ENCODE results near the gene PTPRN2.

Gene PTPRN2

DNA sequence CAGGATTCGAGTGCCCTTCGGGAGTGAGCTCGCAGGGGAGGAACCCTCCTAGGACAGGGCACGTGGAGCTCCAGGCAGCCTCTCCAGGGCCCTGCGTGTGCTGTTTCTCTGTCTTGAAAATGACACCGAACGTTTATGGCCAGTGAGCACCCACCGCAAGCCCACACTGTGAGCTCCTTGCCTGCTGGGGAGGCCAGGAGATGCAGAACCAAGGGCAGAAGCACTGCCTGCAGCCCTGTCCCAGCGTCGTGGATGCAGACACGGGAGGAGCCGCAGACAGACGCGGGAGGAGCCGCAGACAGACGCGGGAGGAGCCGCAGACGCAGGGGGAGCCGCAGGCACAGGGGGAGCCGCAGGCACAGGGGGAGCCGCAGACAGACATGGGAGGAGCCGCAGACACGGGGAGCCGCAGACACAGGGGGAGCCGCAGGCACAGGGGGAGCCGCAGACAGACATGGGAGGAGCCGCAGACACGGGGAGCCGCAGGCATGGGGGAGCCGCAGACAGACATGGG, 314.4 kb downstream of the PTPRN2 start:
- no peak for TF ChIP-seq CTCF (IDR thresholded peaks at IDR 0.05; ENCODE audit: low read depth, low read length)
- H3K4me3 ChIP-seq (ENCODE audit: low read depth, low read length) = no peak overlapping the region

DNA sequence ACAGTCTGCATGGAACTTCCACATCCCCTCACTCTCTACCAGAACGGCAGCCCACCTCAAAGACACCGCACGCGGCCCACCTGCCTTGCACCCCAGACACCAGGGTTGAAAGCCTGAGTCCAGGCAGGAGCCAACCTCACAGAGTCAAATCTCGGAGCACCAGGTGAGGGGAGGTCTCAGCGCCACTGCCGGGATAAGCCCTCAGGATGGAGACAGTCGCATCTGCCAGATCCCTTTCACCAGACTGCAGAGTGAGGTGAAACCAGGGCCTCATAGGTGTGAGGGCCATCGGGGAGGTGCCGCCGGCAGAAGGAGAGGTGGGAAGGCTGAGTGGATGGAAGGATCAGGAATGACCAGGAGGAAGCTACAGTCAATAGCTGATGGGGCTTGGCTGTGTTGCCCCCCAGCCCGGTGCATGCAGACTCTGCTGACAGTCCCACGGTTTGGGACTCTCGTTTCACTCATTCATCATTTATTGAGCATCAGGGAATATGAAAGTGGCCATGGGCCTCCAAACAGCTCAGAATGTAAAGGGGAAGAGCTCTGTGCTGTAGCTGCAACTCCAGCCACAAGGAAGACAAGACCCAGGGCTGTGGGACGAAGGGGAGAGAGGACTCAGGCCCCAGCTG, 315.0 kb downstream of the PTPRN2 start:
- no peak overlapping the region for H3K4me3 ChIP-seq (ENCODE audit: low read depth, low read length)
- no peak for TF ChIP-seq CTCF (IDR thresholded peaks at IDR 0.05; ENCODE audit: low read depth, low read length)

- TF ChIP-seq CTCF (IDR thresholded peaks at IDR 0.05; ENCODE audit: low read depth, low read length) = no peak
- H3K4me3 ChIP-seq (ENCODE audit: low read depth, low read length) = no peak overlapping the region
These were observed 315.5 kb downstream of the PTPRN2 start for GRCh38 chr7:158272091-158272490.

DNA sequence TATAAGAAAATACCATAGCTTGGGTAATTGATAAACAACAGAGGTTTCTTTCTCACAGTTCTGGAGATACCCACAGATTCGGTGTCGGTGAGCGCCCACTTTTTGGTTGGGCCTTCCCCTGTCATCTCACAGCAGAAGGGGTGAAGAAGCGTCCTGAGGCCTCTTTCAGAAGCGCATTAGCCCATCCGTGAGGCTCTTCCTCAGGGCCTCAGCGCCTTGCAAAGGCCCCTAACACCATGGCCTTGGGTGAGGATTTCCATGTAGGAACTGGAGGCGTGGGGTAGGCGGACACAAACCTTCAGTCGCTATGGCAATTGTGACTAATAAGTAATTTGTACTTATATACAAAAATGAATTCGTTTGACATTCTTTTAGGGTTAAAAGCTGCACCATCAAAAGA, 316.0 kb downstream of the PTPRN2 start:
- no peak overlapping the region for H3K4me3 ChIP-seq (ENCODE audit: low read depth, low read length)
- TF ChIP-seq CTCF (IDR thresholded peaks at IDR 0.05; ENCODE audit: low read depth, low read length) = no peak

DNA sequence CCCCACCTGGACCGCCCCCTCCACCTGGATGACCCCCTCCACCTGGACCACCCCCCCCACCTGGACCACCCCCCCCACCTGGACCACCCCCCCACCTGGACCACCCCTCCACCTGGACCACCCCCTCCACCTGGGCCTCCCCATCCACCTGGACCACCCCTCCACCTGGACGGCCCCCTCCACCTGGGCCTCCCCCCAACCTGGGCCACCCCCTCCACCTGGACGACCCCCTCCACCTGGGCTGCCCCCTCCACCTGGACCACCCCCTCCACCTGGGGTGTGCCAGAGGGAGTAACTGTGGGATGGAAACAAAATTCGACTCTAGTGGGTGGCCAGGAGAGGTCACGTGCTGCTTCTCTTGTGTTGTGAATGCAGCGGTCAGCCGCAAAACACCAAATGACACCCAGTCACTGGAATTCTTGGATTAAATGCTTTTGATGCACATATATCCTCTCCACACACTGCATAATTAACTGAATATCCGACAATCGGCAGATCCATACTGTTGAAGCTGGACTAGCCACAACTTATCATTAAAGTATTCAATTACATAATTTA, 316.7 kb downstream of the PTPRN2 start:
- no peak for TF ChIP-seq CTCF (IDR thresholded peaks at IDR 0.05; ENCODE audit: low read depth, low read length)
- no peak overlapping the region for H3K4me3 ChIP-seq (ENCODE audit: low read depth, low read length)

- TF ChIP-seq CTCF (IDR thresholded peaks at IDR 0.05; ENCODE audit: low read depth, low read length) = no peak
- no peak overlapping the region for H3K4me3 ChIP-seq (ENCODE audit: low read depth, low read length)
These were observed 317.4 kb downstream of the PTPRN2 start for GRCh38 chr7:158270106-158270775.

Data from WI38 (cell line).